Right lobe of liver (tissue), 6 donors: ENCODE data around the gene OSBPL10. TPM values are rescaled to one million over a fixed set of nuclear protein-coding genes. Genes with fewer than 3 reads are reported as not detected.

ENCODE experiments used
- ATAC-seq, 4 donors: fragments of 200-7000 bp; cut with Tn5 transposase; one replicate each; pipeline ENCODE4 v1.9.1; 2020; ENCODE audit warnings: mild to moderate bottlenecking in 4 of 4, moderate library complexity in 4 of 4
- DNase-seq, 3 donors: peaks; one replicate each; pipeline ENCODE4 v3.0.0-alpha.2; 2020
- H3K27ac ChIP-seq, 3 donors: fragments of 200-600 bp; one replicate each; pipeline ENCODE4 v1.8.0; 2022
- H3K27me3 ChIP-seq, 2 donors: fragments of 200-600 bp; one replicate each; pipeline ENCODE4 v1.8.0; 2022
- H3K36me3 ChIP-seq, 4 donors: fragments of 200-600 bp; sonication (generic) in 1 of 4; one replicate each; pipeline versions ENCODE4 v1.5.1 to v1.8.0; 2017 to 2022; ENCODE audit warnings: control low read depth in 1 of 4
- H3K4me1 ChIP-seq, 4 donors: fragments of 200-600 bp; sonication (generic) in 1 of 4; one replicate each; pipeline versions ENCODE4 v1.5.1 to v1.8.0; 2017 to 2022; ENCODE audit warnings: control low read depth in 1 of 4
- H3K4me3 ChIP-seq, 3 donors: fragments of 200-600 bp; one replicate each; pipeline ENCODE4 v1.8.0; 2022
- H3K9me3 ChIP-seq, 4 donors: fragments of 200-600 bp; sonication (generic) in 1 of 4; one replicate each; pipeline versions ENCODE4 v1.5.1 to v1.8.0; 2017 to 2022; ENCODE audit warnings: control low read depth in 1 of 4
- CTCF ChIP-seq, 4 donors: fragments of 200-600 bp in 3 of 4; fragments of 450-650 bp in 1 of 4; IDR thresholded peaks; one replicate each; pipeline versions ENCODE4 v1.5.1 to v1.8.0; 2016 to 2022; ENCODE audit warnings: antibody characterized with exemption in 4 of 4, mild to moderate bottlenecking in 2 of 4
- POLR2A ChIP-seq: fragments of 450-650 bp; IDR thresholded peaks from one replicate; pipeline ENCODE4 v1.6.1; 2017; ENCODE audit warnings: antibody characterized with exemption, mild to moderate bottlenecking
- WGBS: methylation state at CpG from one replicate; pipeline ENCODE4 v1.1.6; 2018; ENCODE audit warnings: low coverage, low lambda C conversion rate; ENCODE audit not compliant: insufficient coverage; ENCODE audit errors: missing lambda C conversion rate; 5-methylcytosine and 5-hydroxymethylcytosine counted together
- intact Hi-C, 2 donors: fragments of 100-400 bp; cut with DNase I; formaldehyde crosslinking; loops; one replicate each; pipeline versions ENCODE4 v1.11.2 to v1.14.1; 2022
- total RNA-seq, 6 experiments: library from RNA; depleted of rRNA in 2 of 6; stranded (reverse); fragments of >200 nt in 2 of 6; fragmentation: NEBNext Ultra II Directional in 3 of 6; extraction: Animal tissue kit (Norgen Biotek cat#: 25700) in 3 of 6; gene quantifications; one replicate each; pipeline versions ENCODE4 v1.1.0 to v1.2.4, GENCODE V29; 2016 to 2023
- donor health status: DM: no; HTN: yes; CAD: no.
- donor health status: DM: no; HTN: no; CAD: no.
- donor health status: DM: no; HTN: no; CAD: no.
- donor health status: DM: no; HTN: yes; CAD: no.
- donor health status: DM: no; HTN: yes; CAD: no.

Gene OSBPL10
- total RNA-seq, 6 experiments from 2014 or later = 2.2 to 13.0 (median 3.7) TPM

GRCh38 chr3:31841515-31841914 is 139.5 kb downstream of the OSBPL10 start:
- no peak overlapping the region for H3K4me3 ChIP-seq
- H3K27ac ChIP-seq = no peak overlapping the region
- H3K4me1 ChIP-seq = no peaks in the 10 kb centered on the region
- no peaks in the 10 kb centered on the region for H3K36me3 ChIP-seq
- no peaks in the 10 kb centered on the region for H3K27me3 ChIP-seq
- no peak for ATAC-seq
- WGBS = 69% methylated on average over 2 of the region's 2 CpGs
- intact Hi-C loops = no loop called here
- no peaks in the 10 kb centered on the region for H3K9me3 ChIP-seq
- no peak for TF ChIP-seq POLR2A
- TF ChIP-seq CTCF (IDR thresholded peaks at IDR 0.05) = no peak
- DNase-seq = no peak

GRCh38 chr3:31840252-31840651 is 140.8 kb downstream of the OSBPL10 start:
- no peaks in the 10 kb centered on the region for H3K36me3 ChIP-seq
- DNase-seq = no peak
- no peak overlapping the region for H3K27ac ChIP-seq
- no peaks in the 10 kb centered on the region for H3K4me1 ChIP-seq
- no peak for ATAC-seq
- H3K27me3 ChIP-seq = no peaks in the 10 kb centered on the region
- WGBS = 81% methylated on average over 4 of the region's 4 CpGs
- no peaks in the 10 kb centered on the region for H3K9me3 ChIP-seq
- TF ChIP-seq CTCF (IDR thresholded peaks at IDR 0.05) (no peak), POLR2A (no peak)
- intact Hi-C loops = no loop called here
- H3K4me3 ChIP-seq = no peak overlapping the region

- Histone ChIP-seq H3K36me3 (no peaks in the 10 kb centered on the region), H3K9me3 (no peaks in the 10 kb centered on the region), H3K27ac (no peak overlapping the region), H3K4me3 (no peak overlapping the region), H3K4me1 (no peaks in the 10 kb centered on the region), H3K27me3 (no peaks in the 10 kb centered on the region)
- no peak for DNase-seq
- intact Hi-C loops = no loop called here
- 73% methylated on average over 2 of the region's 2 CpGs for WGBS
- ATAC-seq = no peak
- TF ChIP-seq POLR2A (no peak), CTCF (IDR thresholded peaks at IDR 0.05) (no peak)
Observed at GRCh38 chr3:31839144-31839917, 141.7 kb downstream of the OSBPL10 start.

GRCh38 chr3:31836131-31837075 is 144.7 kb downstream of the OSBPL10 start:
- DNase-seq (no peak), ATAC-seq (no peak)
- Histone ChIP-seq H3K36me3 (no peaks in the 10 kb centered on the region), H3K4me3 (no peak overlapping the region), H3K9me3 (no peaks in the 10 kb centered on the region), H3K4me1 (no peaks in the 10 kb centered on the region), H3K27ac (no peak overlapping the region), H3K27me3 (no peaks in the 10 kb centered on the region)
- 60% methylated on average over 6 of the region's 6 CpGs for WGBS
- intact Hi-C loops = no loop called here
- no peak for TF ChIP-seq CTCF (IDR thresholded peaks at IDR 0.05)
- TF ChIP-seq POLR2A = no peak
